HG03045 (cell line): ENCODE results near the gene XCR1.

Source experiments
- ATAC-seq: cut with Tn5 transposase; IDR thresholded peaks from one replicate; pipeline ENCODE4 v1.9.1; 2021; ENCODE audit warnings: mild to moderate bottlenecking, moderate library complexity; ENCODE audit not compliant: unreplicated experiment

The XCR1 gene

DNA sequence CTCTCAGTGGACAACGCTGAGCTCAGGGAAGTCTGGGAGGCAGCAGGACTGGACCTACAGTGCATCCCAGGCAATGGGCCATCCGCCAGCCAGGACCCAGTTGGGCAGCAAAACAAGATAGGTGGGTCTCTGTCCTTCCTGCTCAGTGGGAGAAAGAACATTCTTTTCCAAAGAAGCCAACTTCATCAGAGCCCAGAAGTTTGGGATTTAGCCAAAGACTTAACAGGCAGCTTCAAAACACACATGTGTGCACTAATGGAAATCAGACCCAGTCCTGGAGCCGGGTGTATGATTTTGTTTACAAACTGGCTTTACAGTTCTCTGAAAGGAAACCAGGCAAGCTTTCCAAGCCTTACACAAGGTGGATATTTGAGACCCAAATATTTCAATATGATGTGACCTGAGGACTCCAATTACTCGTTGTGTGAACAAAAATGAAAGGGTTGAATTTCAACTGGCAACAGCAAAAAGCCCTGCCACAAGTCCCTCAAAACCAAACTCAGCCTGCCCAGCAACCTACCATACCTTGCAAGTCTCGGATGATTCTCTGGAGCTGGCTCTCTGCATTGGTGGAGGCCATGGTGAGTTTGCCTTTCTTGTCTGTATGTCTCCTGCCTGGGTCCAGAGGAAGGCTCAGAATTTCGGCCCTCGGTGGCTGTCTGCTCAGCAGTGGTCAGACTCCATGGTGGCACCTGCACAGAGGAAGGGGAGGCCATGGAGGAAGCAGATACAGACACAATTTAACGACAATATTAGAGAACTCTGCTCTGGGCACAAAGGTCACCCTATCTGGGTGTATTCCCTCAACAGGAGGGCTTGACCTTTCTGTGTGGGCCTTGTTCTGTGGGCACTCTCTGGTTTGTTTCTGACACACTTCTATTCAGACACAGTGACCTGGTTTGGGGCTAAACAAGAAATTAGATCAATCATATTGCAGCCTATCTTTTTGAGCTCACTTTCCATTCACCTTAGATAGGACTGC lies 42.7 kb downstream of the XCR1 start:
- ATAC-seq: no peak

GRCh38 chr3:45983770-45984169 lies 43.5 kb downstream of the XCR1 start:
- ATAC-seq: no peak

- no peak for ATAC-seq
Observed at GRCh38 chr3:45981346-45982074, 45.8 kb downstream of the XCR1 start.

DNA sequence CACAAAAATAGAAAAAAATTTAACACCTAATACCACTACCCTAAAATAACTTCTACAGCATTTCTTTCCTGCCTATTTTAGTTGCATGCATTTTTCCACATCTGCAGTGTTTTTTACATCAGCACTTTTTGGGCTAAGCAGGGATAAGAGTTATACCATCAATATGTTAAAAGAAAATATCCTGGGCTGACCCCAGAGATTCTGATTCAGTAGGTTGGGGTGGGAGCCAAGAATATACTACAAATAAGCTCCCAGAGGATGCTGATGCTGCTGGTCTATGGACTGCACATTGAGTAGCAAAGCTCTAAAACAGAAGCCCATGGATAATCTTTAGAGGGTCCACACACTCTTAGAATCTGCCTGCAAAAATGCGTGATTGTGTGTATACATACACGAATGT lies 46.5 kb downstream of the XCR1 start:
- ATAC-seq: no peak

DNA sequence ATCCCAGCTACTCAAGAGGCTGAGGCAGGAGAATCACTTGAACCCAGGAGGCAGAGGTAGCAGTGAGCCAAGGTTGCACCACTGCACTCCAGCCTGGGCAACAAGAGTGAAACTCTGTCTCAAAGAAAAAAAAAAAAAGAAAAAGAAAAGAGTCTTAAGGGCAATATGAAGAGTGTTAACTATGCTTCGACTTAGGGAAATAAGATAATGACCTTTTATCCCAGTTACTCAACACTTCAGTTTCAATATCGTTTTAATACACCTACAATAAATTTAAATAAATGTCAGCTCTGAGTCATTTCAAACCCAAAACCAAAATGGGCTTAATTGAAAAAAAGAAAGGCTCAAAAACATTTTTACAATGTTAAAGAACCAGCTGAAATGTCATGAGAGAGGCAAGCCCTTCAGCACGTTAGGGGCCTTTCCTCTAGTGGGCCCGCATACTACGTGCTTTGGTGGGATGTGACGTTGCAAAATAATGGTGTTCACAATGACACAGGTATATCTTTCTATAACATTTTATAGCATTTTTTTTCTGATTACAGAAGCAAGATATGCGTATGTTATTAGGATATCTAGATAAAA lies 47.0 kb downstream of the XCR1 start:
- ATAC-seq: no peak

DNA sequence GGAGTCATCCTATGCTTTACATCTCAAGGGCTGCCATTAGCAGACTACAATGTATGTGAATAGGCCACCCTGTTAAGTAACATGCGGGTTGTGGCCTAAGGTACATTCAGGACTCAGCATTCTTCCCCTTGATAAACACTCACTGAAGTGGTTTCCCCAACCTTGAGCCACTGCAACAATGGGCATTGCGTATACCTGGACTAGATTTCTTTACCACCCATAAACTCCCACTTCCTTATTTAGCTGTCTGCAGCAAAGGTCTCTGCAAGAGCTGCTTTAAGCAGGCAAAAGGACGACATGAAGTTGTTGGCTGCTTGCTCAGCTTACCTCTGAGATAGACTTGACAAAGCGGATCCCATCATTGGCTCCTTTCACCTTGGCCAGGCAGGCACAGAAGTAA lies 47.9 kb downstream of the XCR1 start:
- ATAC-seq: no peak

DNA sequence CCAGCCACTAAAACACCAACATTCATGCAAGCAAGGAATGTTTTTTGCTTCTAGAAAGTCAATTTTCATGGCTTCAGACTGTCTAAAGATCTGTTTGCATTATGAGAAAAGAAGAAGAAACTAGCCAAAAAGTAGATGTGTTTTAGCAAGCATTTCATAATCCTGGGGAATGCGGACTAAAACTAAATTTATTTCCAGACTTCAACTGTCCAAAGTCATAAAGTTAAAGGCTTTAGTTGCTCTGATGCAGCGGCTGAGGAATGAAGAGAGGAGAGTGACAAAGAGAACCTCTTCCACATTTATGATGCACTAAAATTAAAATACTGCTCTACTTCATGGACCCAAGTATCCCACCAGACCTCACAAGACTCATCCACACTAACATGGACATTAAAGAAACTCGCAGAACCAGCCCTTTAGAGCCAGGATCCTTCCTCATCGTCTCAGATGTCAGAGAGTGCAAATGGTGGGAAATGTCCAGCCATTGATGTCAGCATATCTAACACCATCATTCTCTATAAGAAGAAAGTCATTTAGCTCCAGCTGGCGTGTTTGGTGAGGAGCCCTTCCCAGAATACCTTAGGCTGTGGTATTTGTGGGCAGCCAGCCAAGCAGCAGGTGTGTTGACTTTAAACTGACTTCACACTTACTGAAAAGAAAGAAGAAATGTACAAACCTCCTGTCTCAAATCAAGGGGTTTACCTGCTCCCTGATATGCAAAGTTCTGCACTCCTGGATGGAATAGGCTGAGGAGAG lies 49.1 kb downstream of the XCR1 start:
- ATAC-seq: no peak

GRCh38 chr3:45976191-45977091 lies 50.8 kb downstream of the XCR1 start:
- no peak for ATAC-seq

DNA sequence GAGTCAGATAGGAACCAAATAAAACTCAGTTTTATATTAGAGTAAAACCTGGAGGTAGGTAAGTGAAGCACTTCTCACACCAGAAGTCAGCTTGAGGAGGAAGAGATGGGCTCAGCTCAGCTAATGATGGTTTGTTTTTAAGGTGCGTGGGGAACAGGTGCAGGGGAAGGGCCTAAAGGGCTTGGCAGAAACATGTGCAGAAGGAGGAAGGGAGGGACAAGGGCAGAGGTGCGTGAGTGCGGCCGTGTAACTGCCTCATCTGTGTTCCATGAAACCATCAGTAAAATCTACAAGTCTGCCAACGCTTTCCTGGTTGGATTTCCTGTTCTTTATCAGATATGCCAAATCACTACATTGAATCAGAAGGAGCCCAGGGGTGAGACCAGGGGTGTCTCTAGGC lies 51.6 kb downstream of the XCR1 start:
- ATAC-seq: no peak

GRCh38 chr3:45974686-45975085 lies 52.6 kb downstream of the XCR1 start:
- no peak for ATAC-seq

DNA sequence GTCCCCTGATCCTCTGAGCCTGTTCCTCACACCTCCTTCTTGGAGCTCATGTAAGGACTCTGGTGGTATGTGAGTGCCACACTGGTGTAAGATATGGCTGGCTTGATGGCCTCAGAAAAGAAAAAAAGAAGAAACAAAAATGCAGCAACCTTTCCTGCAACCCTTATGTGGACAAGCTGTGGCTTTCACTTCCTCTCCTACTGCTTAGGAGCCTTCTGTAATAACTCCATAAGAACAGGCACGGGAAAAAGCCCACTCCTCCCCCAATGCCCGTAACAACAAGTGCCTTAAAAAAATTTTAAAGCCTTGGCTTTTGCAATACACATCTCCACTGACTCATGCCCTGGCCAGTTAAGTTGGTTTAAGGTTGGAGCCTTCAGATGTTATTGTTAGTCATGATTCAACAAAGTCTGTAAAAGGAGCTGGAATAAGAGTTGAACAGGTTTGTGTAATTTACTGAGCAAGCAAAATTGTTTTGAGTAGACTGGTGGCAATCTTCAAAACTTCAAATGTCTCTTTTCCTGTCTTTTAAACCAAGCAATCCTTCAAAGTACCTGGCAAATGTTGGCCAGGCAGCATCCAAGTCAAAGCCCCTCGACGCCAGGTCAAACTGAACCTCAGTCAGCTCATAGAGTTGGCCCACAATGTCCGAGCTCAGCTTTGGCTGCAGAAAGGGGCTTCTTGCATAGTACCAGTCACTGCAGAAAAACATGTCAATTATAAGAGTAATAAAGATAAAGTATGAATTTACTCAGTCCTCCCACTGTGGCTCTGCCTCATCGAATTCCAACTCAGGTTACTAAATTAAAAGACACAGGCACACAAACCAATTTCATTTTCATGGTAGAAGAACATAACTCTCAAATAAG lies 54.5 kb downstream of the XCR1 start:
- no peak for ATAC-seq

- no peak for ATAC-seq
Observed at GRCh38 chr3:45969953-45970352, 57.3 kb downstream of the XCR1 start.

DNA sequence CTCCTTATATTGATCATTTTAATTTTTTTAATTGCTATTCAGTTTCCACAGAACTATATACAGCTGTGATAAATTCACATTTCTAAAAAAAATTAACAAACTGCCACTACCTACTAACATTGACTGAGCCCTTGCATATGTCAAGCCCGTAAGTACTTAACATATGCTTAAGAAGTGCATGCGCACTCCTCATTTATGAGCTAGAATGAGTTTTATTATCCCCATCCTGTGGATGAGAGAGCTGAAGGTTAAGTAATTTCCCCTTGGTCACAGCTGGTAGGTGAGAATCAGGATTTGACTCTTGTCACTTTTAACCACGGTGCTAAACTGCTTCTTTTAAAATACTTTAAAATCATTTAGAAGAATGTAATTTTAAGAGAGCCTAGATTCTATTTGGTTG lies 58.2 kb downstream of the XCR1 start:
- ATAC-seq: no peak

GRCh38 chr3:45968706-45969105 lies 58.6 kb downstream of the XCR1 start:
- no peak for ATAC-seq

GRCh38 chr3:45968149-45968548 lies 59.1 kb downstream of the XCR1 start:
- no peak for ATAC-seq

DNA sequence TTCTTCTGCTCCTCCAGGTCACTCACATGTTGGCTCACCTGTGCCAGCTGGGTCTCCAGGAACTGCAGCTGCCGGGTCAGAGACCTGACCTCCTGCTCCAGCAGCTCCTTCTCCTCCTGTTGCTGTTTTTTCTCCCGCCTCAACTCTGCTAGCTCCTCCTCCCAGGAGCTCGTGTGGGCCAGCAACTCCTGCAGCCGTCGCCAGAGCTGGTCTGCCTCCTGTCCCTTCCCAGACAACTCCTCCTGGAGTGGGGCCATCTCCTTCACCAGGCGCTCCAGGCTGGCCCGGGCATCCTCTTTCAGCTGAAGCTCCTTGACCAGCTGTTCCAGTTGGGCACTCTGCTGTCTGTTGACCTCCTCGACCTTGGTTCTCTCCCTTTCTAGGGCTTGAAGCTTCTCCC lies 59.6 kb downstream of the XCR1 start:
- ATAC-seq: no peak
